Measurements from ENCODE around the gene HIVEP3. TPM values are rescaled to one million over a fixed set of nuclear protein-coding genes. Genes with fewer than 3 reads are reported as not detected.

HIVEP3 gene
- total RNA-seq, 1 experiment from 2014 or later = 11.0 TPM

DNA sequence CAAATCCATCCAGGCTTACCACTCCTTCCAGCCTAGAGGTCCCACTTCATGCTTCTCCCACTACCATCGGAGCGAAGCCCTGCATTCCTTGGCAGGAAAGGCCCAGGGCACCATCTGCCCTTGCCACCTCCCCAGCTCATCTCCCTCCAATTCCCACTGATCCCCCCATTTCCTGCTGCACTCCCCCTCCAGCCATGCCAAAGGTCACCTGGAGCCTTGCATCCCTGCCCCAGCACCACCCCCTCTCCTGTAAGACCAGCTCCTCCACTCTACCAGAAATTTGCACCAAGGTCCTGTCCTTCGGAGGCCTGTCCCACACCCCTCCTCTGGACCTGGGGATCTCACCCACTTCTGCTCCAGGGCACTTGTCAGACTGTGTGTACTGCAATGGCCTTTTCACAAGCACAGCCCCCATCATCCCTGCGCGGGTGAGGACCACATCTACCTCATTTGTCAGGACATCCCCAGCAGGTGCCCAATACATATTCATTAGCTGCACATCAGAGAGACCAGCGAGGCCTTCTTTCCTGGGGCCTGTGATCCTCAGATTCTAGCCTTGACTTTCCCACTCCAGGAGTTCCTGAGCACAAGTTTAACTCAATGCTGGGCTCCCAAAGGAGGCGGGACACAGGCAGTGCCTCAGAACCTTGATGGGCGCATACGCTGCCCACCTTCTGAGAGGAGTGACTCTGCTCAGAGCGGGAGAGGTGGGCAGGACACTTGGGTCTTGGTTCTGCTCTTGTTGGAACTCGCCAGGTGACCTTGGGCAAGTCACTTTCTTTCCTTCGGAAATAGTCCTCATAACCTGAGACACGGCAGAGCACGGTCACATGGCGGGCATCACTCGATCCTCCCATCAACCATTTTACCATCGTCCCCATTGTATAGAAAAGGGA, 384.3 kb downstream of the HIVEP3 start:
- Histone ChIP-seq H3K4me1 (replicated peaks; ENCODE audit: insufficient read depth) (no peaks in the 10 kb centered on the region), H3K79me2 (ENCODE audit: low read depth) (no peaks in the 10 kb centered on the region), H3K27ac (no peak overlapping the region), H4K20me1 (ENCODE audit: insufficient read depth) (no peaks in the 10 kb centered on the region), H3K9me2 (ENCODE audit: insufficient read depth) (no peaks in the 10 kb centered on the region), H2AFZ (no peak overlapping the region), H3K27me3 (ENCODE audit: insufficient read depth, low read depth) (no peaks in the 10 kb centered on the region), H3K4me3 (no peak overlapping the region), H3F3A (ENCODE audit: insufficient read depth, low read depth) (no peaks in the 10 kb centered on the region), H3K9me3 (ENCODE audit: insufficient read depth, low read depth) (no peaks in the 10 kb centered on the region), H3K36me3 (ENCODE audit: low read depth) (no peaks in the 10 kb centered on the region), H3K4me2 (no peak overlapping the region)
- ChIA-PET POLR2A (ENCODE audit: unreplicated experiment) (no interaction called here), CTCF (no interaction called here)
- no peak for DNase-seq
- BruUV-seq (replicated peaks) = no TSS peak
- intact Hi-C loops (cut with micrococcal nuclease; ENCODE audit: unreplicated experiment) = no loop called here
- TF ChIP-seq EZH2 (IDR thresholded peaks at IDR 0.05; ENCODE audit: low read depth) = no peak
- TF ChIP-seq, protein P1, sequence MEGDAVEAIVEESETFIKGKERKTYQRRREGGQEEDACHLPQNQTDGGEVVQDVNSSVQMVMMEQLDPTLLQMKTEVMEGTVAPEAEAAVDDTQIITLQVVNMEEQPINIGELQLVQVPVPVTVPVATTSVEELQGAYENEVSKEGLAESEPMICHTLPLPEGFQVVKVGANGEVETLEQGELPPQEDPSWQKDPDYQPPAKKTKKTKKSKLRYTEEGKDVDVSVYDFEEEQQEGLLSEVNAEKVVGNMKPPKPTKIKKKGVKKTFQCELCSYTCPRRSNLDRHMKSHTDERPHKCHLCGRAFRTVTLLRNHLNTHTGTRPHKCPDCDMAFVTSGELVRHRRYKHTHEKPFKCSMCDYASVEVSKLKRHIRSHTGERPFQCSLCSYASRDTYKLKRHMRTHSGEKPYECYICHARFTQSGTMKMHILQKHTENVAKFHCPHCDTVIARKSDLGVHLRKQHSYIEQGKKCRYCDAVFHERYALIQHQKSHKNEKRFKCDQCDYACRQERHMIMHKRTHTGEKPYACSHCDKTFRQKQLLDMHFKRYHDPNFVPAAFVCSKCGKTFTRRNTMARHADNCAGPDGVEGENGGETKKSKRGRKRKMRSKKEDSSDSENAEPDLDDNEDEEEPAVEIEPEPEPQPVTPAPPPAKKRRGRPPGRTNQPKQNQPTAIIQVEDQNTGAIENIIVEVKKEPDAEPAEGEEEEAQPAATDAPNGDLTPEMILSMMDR (conservative IDR thresholded peaks at IDR 0.05) = no peak

DNA sequence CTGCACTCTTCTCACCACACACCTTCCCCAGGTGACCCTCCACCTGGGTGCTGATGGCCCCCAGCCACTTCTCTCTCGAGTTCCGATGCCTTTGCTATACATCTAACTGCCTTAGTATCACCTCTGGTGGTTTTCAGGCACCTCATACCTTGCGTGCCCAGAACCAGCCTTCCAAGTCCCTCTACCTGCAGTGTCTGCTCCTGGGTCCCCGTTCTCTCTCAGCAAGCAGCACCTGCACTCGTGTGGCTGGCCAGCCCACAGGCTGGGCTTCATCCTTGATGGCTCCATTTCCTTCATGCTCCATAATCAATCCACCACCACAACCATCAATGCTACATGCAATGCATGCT, 385.0 kb downstream of the HIVEP3 start:
- H3K27me3 ChIP-seq (ENCODE audit: insufficient read depth, low read depth) = no peaks in the 10 kb centered on the region
- no TSS peak for BruUV-seq (replicated peaks)
- no peak overlapping the region for H2AFZ ChIP-seq
- DNase-seq = no peak
- CTCF ChIA-PET = no interaction called here
- POLR2A ChIA-PET (ENCODE audit: unreplicated experiment) = no interaction called here
- no peak overlapping the region for H3K4me2 ChIP-seq
- TF ChIP-seq, protein P1 (conservative IDR thresholded peaks at IDR 0.05) = no peak
- TF ChIP-seq EZH2 (IDR thresholded peaks at IDR 0.05; ENCODE audit: low read depth) = no peak
- H3F3A ChIP-seq (ENCODE audit: insufficient read depth, low read depth) = no peaks in the 10 kb centered on the region
- no peak overlapping the region for H3K4me3 ChIP-seq
- H3K79me2 ChIP-seq (ENCODE audit: low read depth) = no peaks in the 10 kb centered on the region
- no peaks in the 10 kb centered on the region for H3K9me2 ChIP-seq (ENCODE audit: insufficient read depth)
- intact Hi-C loops (cut with micrococcal nuclease; ENCODE audit: unreplicated experiment) = no loop called here
- H3K9me3 ChIP-seq (ENCODE audit: insufficient read depth, low read depth) = no peaks in the 10 kb centered on the region
- no peak overlapping the region for H3K27ac ChIP-seq
- no peaks in the 10 kb centered on the region for H3K4me1 ChIP-seq (replicated peaks; ENCODE audit: insufficient read depth)
- no peaks in the 10 kb centered on the region for H3K36me3 ChIP-seq (ENCODE audit: low read depth)
- H4K20me1 ChIP-seq (ENCODE audit: insufficient read depth) = no peaks in the 10 kb centered on the region

- DNase-seq = no peak
- H3K27me3 ChIP-seq (ENCODE audit: insufficient read depth, low read depth) = no peaks in the 10 kb centered on the region
- H3K4me1 ChIP-seq (replicated peaks; ENCODE audit: insufficient read depth) = no peaks in the 10 kb centered on the region
- no peak overlapping the region for H3K4me2 ChIP-seq
- H3K4me3 ChIP-seq = no peak overlapping the region
- H3K79me2 ChIP-seq (ENCODE audit: low read depth) = no peaks in the 10 kb centered on the region
- no peak for TF ChIP-seq EZH2 (IDR thresholded peaks at IDR 0.05; ENCODE audit: low read depth)
- TF ChIP-seq, protein P1 (conservative IDR thresholded peaks at IDR 0.05) = no peak
- no peaks in the 10 kb centered on the region for H4K20me1 ChIP-seq (ENCODE audit: insufficient read depth)
- intact Hi-C loops (cut with micrococcal nuclease; ENCODE audit: unreplicated experiment) = no loop called here
- CTCF ChIA-PET = no interaction called here
- H3K9me2 ChIP-seq (ENCODE audit: insufficient read depth) = no peaks in the 10 kb centered on the region
- H3K9me3 ChIP-seq (ENCODE audit: insufficient read depth, low read depth) = no peaks in the 10 kb centered on the region
- H3F3A ChIP-seq (ENCODE audit: insufficient read depth, low read depth) = no peaks in the 10 kb centered on the region
- H3K27ac ChIP-seq = no peak overlapping the region
- no peaks in the 10 kb centered on the region for H3K36me3 ChIP-seq (ENCODE audit: low read depth)
- BruUV-seq (replicated peaks) = no TSS peak
- POLR2A ChIA-PET (ENCODE audit: unreplicated experiment) = no interaction called here
- no peak overlapping the region for H2AFZ ChIP-seq
Observed at GRCh38 chr1:41533016-41533730, 385.5 kb downstream of the HIVEP3 start.
